Mammary epithelial cell (primary cell): Measurements from ENCODE around the gene PITRM1.

Source experiments
- EZH2 ChIP-seq: IDR thresholded peaks from 2 replicates; pipeline ENCODE4 v1.6.1; 2012; ENCODE audit warnings: low read length, inconsistent platforms, borderline replicate concordance
- TF ChIP-seq, protein P1 (sequence below), 2 donors: IDR thresholded peaks in 1 of 2; conservative IDR thresholded peaks in 1 of 2; 2 replicates each; pipeline ENCODE4 v1.5.1; 2011 to 2012; ENCODE audit warnings: inconsistent platforms in 2 of 2, low read length in 2 of 2, mild to moderate bottlenecking in 2 of 2, control low read depth in 1 of 2, low read depth in 1 of 2; ENCODE audit not compliant: insufficient read depth in 1 of 2; ENCODE audit errors: extremely low read depth in 1 of 2

DNA sequence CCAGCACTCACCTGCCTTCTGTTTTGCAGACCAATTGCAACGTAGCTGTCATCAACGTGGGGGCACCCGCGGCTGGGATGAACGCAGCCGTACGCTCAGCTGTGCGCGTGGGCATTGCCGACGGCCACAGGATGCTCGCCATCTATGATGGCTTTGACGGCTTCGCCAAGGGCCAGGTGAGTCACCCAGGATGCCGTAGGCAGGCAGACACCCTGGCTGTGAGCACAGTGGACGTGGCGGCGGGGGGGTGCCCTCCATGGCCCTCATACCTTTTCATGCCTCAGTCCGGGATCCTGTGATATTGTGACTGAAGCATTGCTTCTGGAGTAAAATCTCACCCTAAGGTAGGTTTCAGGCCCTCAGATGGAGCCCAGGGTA, 59.2 kb downstream of the PITRM1 start:
- TF ChIP-seq, protein P1, sequence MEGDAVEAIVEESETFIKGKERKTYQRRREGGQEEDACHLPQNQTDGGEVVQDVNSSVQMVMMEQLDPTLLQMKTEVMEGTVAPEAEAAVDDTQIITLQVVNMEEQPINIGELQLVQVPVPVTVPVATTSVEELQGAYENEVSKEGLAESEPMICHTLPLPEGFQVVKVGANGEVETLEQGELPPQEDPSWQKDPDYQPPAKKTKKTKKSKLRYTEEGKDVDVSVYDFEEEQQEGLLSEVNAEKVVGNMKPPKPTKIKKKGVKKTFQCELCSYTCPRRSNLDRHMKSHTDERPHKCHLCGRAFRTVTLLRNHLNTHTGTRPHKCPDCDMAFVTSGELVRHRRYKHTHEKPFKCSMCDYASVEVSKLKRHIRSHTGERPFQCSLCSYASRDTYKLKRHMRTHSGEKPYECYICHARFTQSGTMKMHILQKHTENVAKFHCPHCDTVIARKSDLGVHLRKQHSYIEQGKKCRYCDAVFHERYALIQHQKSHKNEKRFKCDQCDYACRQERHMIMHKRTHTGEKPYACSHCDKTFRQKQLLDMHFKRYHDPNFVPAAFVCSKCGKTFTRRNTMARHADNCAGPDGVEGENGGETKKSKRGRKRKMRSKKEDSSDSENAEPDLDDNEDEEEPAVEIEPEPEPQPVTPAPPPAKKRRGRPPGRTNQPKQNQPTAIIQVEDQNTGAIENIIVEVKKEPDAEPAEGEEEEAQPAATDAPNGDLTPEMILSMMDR (conservative IDR thresholded peaks at IDR 0.05 in 1 of 2, IDR thresholded peaks at IDR 0.05 in 1 of 2; ENCODE audit: extremely low read depth in 1 of 2, insufficient read depth in 1 of 2, low read depth in 1 of 2, low read length in 2 of 2): no peak
- TF ChIP-seq EZH2: no peak
